Neural cell (in vitro differentiated cells): ENCODE measurements around the gene TMEM272. TPM values are rescaled to one million over a fixed set of nuclear protein-coding genes. Genes with fewer than 3 reads are reported as not detected.

ENCODE experiments used
- H2AFZ ChIP-seq: fragments of 200-600, 300-800 bp; sonication (generic), shearing (Covaris generic); 2 replicates; pipeline ENCODE4 v1.6.0; 2014; ENCODE audit warnings: low read depth, mild to moderate bottlenecking, antibody characterized with exemption, low read length, moderate library complexity
- H3F3A ChIP-seq: fragments of 200-600 bp; shearing (Covaris generic); 2 replicates; pipeline ENCODE4 v1.6.1; 2016; ENCODE audit warnings: mild to moderate bottlenecking, moderate library complexity, mixed read lengths, antibody characterized with exemption, low read length; ENCODE audit not compliant: insufficient read depth, poor library complexity, severe bottlenecking
- H3K27ac ChIP-seq: fragments of 200-600, 300-800 bp; sonication (generic), shearing (Covaris generic); 2 replicates; pipeline ENCODE4 v1.5.1; 2014; ENCODE audit warnings: mild to moderate bottlenecking, low read length, moderate library complexity
- H3K27me3 ChIP-seq: fragments of 300-800, 200-600 bp; sonication (generic), shearing (Covaris generic); 2 replicates; pipeline ENCODE4 v1.6.0; 2014; ENCODE audit warnings: mild to moderate bottlenecking, low read depth, low read length, moderate library complexity; ENCODE audit not compliant: insufficient read depth
- H3K36me3 ChIP-seq: fragments of 300-800, 200-600 bp; sonication (generic), shearing (Covaris generic); 2 replicates; pipeline ENCODE4 v1.5.1; 2014; ENCODE audit warnings: mild to moderate bottlenecking, antibody characterized with exemption, low read length, moderate library complexity; ENCODE audit not compliant: insufficient read depth
- H3K4me2 ChIP-seq: fragments of 300-800, 200-600 bp; sonication (generic), shearing (Covaris generic); 2 replicates; pipeline ENCODE4 v1.6.0; 2014; ENCODE audit warnings: mild to moderate bottlenecking, low read length
- H3K4me3 ChIP-seq: fragments of 300-800, 200-600 bp; sonication (generic), shearing (Covaris generic); 2 replicates; pipeline ENCODE4 v1.5.1; 2014; ENCODE audit warnings: mild to moderate bottlenecking, low read length, moderate library complexity
- H3K79me2 ChIP-seq: fragments of 200-600 bp; shearing (Covaris generic); replicated peaks from 2 replicates; pipeline ENCODE4 v1.6.0; 2014; ENCODE audit warnings: mild to moderate bottlenecking, low read length, moderate library complexity; ENCODE audit not compliant: insufficient read depth
- H3K9ac ChIP-seq: fragments of 300-800, 200-600 bp; sonication (generic), shearing (Covaris generic); 2 replicates; pipeline ENCODE4 v1.6.1; 2016; ENCODE audit warnings: mild to moderate bottlenecking, low read length, mixed read lengths
- H3K9me2 ChIP-seq: fragments of 200-600 bp; shearing (Covaris generic); 2 replicates; pipeline ENCODE4 v1.6.1; 2016; ENCODE audit warnings: mild to moderate bottlenecking, low read length, mixed read lengths; ENCODE audit not compliant: insufficient read depth
- H3K9me3 ChIP-seq: fragments of 200-600, 300-800 bp; sonication (generic), shearing (Covaris generic); 2 replicates; pipeline ENCODE4 v1.6.1; 2016; ENCODE audit warnings: mild to moderate bottlenecking, mixed run types, low read length, moderate library complexity, mixed read lengths
- H4K20me1 ChIP-seq: fragments of 200-600 bp; shearing (Covaris generic); 2 replicates; pipeline ENCODE4 v1.6.1; 2016; ENCODE audit warnings: mild to moderate bottlenecking, mixed run types; ENCODE audit not compliant: insufficient read depth
- EP300 ChIP-seq: fragments of 450-650 bp; conservative IDR thresholded peaks from 2 replicates; pipeline ENCODE4 v1.6.1; 2014; ENCODE audit warnings: antibody characterized with exemption, mild to moderate bottlenecking, moderate library complexity; ENCODE audit not compliant: poor library complexity, severe bottlenecking
- EZH2 ChIP-seq: fragments of 200-600, 300-800 bp; shearing (Covaris generic), sonication (generic); IDR thresholded peaks from 2 replicates; pipeline ENCODE4 v1.6.1; 2014; ENCODE audit warnings: antibody characterized with exemption, low read length, borderline replicate concordance, mild to moderate bottlenecking; ENCODE audit not compliant: insufficient read depth, poor library complexity, severe bottlenecking
- MXI1 ChIP-seq: fragments of 450-650 bp; conservative IDR thresholded peaks from 2 replicates; pipeline ENCODE4 v1.6.1; 2014; ENCODE audit warnings: antibody characterized with exemption, mild to moderate bottlenecking; ENCODE audit not compliant: poor library complexity, severe bottlenecking
- POLR2AphosphoS5 ChIP-seq: IDR thresholded peaks from 2 replicates; pipeline ENCODE4 v1.6.1; 2012
- RAD21 ChIP-seq: fragments of 450-650 bp; conservative IDR thresholded peaks from 2 replicates; pipeline ENCODE4 v1.6.1; 2014; ENCODE audit warnings: antibody characterized with exemption, mild to moderate bottlenecking, moderate library complexity
- SMC3 ChIP-seq: fragments of 450-650 bp; conservative IDR thresholded peaks from 2 replicates; pipeline ENCODE4 v1.6.1; 2014; ENCODE audit warnings: antibody characterized with exemption, mild to moderate bottlenecking, moderate library complexity; ENCODE audit not compliant: poor library complexity
- TAF1 ChIP-seq: IDR thresholded peaks from 2 replicates; pipeline ENCODE4 v1.6.1; 2012; ENCODE audit warnings: low read depth
- polyA minus RNA-seq: library from RNA; depleted of rRNA, polyadenylated mRNA; stranded (reverse); fragments of >200 nt; gene quantifications from 2 replicates; pipeline ENCODE4 v1.2.3, GENCODE V29; 2014
- polyA plus RNA-seq: library from polyadenylated mRNA; depleted of rRNA; stranded (reverse); fragments of >200 nt; gene quantifications from 2 replicates; pipeline ENCODE4 v1.2.3, GENCODE V29; 2014
- TF ChIP-seq, protein P1 (sequence below): fragments of 450-650 bp; IDR thresholded peaks from 2 replicates; pipeline ENCODE4 v1.5.1; 2014; ENCODE audit warnings: antibody characterized with exemption, mild to moderate bottlenecking, moderate library complexity; ENCODE audit not compliant: poor library complexity, severe bottlenecking
- TF ChIP-seq, protein P2 (sequence below): IDR thresholded peaks from 2 replicates; pipeline ENCODE4 v1.6.1; 2012; ENCODE audit warnings: borderline replicate concordance

Gene TMEM272, protein sequence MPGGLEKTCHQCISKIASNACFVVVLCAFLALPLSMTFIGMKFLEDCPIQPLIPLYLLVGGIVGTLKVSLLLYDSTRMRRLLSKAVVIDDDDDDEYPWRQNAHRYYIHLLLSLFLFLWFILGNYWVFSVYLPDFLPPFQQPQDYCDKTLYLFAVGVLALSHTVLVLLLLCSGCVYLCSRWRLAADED
- polyA plus RNA-seq: 0.76 and 0.77 TPM in 2 replicates
- polyA minus RNA-seq: 0.49 and 1.6 TPM in 2 replicates

DNA sequence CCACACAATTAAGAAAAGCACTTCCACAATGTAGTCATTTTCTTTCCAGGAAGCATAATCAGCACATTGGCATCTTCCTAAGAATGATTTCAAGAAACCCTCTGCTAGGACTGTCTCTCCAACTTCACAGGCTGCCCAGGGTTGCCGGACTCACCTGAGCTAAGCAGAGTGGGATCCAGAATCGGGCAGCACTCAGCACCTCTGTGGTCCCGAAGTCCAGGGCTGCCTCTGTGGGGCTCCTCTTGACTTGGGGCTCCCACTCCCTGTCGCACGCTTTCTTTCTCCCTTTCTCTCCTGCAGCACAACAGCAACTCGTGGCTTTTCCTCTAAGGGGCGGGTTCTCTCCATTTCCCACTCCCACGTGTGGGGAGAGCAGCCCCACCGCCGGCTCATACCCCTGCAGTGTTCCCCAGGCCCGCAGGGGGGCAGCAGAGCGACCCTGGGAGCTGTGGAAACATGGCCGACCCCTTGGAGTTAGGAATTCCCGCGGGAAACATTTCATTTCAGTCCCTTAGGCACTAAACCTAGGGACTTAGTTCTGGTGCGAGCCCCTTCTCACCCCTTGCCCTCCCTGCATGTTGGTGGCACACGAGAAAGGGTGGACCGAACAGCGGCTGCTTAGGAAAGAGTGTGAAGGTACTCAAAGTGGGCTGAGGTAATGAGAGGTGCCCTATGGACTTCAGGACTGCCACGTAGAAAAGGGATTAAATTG, at the start of gene TMEM272:
Gene TMEM272 (minus strand): TSS at position 316 of the 712 bp plus-strand sequence. CDS start 6,647 bp downstream, outside the sequence.
- Histone ChIP-seq H4K20me1 (no peaks in the 10 kb centered on the region), H3K9ac (no peak within 1 kb of the TSS), H3F3A (no peaks in the 10 kb centered on the region), H3K79me2 (no peaks in the 10 kb centered on the region), H3K36me3 (no peaks in the 10 kb centered on the region), H2AFZ (no peak within 1 kb of the TSS), H3K4me3 (no peak within 1 kb of the TSS), H3K27ac (no peak within 1 kb of the TSS), H3K27me3 (no peaks in the 10 kb centered on the region), H3K4me2 (no peak within 1 kb of the TSS), H3K9me2 (no peaks in the 10 kb centered on the region), H3K9me3 (peaks cover 5% of the 10 kb centered on the region)
- TF ChIP-seq RAD21 (peak; percentile 53), MXI1 (no peak), EP300 (no peak), EZH2 (no peak), TAF1 (no peak), POLR2AphosphoS5 (no peak), SMC3 (peak; percentile 67)
- TF ChIP-seq, protein P1, sequence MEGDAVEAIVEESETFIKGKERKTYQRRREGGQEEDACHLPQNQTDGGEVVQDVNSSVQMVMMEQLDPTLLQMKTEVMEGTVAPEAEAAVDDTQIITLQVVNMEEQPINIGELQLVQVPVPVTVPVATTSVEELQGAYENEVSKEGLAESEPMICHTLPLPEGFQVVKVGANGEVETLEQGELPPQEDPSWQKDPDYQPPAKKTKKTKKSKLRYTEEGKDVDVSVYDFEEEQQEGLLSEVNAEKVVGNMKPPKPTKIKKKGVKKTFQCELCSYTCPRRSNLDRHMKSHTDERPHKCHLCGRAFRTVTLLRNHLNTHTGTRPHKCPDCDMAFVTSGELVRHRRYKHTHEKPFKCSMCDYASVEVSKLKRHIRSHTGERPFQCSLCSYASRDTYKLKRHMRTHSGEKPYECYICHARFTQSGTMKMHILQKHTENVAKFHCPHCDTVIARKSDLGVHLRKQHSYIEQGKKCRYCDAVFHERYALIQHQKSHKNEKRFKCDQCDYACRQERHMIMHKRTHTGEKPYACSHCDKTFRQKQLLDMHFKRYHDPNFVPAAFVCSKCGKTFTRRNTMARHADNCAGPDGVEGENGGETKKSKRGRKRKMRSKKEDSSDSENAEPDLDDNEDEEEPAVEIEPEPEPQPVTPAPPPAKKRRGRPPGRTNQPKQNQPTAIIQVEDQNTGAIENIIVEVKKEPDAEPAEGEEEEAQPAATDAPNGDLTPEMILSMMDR: peak; percentile 64
- TF ChIP-seq, protein P2, sequence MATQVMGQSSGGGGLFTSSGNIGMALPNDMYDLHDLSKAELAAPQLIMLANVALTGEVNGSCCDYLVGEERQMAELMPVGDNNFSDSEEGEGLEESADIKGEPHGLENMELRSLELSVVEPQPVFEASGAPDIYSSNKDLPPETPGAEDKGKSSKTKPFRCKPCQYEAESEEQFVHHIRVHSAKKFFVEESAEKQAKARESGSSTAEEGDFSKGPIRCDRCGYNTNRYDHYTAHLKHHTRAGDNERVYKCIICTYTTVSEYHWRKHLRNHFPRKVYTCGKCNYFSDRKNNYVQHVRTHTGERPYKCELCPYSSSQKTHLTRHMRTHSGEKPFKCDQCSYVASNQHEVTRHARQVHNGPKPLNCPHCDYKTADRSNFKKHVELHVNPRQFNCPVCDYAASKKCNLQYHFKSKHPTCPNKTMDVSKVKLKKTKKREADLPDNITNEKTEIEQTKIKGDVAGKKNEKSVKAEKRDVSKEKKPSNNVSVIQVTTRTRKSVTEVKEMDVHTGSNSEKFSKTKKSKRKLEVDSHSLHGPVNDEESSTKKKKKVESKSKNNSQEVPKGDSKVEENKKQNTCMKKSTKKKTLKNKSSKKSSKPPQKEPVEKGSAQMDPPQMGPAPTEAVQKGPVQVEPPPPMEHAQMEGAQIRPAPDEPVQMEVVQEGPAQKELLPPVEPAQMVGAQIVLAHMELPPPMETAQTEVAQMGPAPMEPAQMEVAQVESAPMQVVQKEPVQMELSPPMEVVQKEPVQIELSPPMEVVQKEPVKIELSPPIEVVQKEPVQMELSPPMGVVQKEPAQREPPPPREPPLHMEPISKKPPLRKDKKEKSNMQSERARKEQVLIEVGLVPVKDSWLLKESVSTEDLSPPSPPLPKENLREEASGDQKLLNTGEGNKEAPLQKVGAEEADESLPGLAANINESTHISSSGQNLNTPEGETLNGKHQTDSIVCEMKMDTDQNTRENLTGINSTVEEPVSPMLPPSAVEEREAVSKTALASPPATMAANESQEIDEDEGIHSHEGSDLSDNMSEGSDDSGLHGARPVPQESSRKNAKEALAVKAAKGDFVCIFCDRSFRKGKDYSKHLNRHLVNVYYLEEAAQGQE: no peak

DNA sequence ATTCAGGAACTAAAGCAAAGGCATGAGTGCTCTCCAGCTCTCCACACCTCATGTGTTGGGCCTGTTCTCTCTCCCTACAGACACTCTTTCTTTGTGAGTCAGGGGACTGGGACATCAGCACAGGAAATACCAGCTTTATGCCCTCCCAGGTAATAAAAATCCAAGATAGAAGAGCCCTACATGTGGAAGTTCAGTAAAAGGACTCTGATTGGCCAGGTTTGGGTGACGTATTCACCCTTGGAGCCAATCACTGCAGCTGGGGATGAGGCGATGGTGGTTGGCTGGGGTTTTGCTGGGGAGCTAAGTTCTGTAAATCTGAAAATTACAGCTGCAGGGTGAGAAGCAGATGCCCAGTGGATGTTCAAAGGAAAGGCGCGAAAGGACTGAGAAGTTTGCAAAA, 49.3 kb upstream of the TMEM272 start:
- Histone ChIP-seq H3K79me2 (no peaks in the 10 kb centered on the region), H3K9me2 (no peaks in the 10 kb centered on the region), H3K4me2 (no peak overlapping the region), H3K36me3 (no peaks in the 10 kb centered on the region), H3F3A (no peaks in the 10 kb centered on the region), H2AFZ (no peak overlapping the region), H3K9me3 (no peaks in the 10 kb centered on the region), H3K4me3 (no peak overlapping the region), H4K20me1 (no peaks in the 10 kb centered on the region), H3K9ac (no peak overlapping the region), H3K27me3 (no peaks in the 10 kb centered on the region), H3K27ac (no peak overlapping the region)
- no peak for TF ChIP-seq TAF1
- no peak for TF ChIP-seq MXI1
- TF ChIP-seq, protein P2: no peak
- no peak for TF ChIP-seq SMC3
- TF ChIP-seq, protein P1: no peak
- no peak for TF ChIP-seq EP300
- TF ChIP-seq RAD21: no peak
- TF ChIP-seq POLR2AphosphoS5: no peak
- TF ChIP-seq EZH2: no peak
